HG03025 (cell line): ENCODE measurements around the gene PLPP4.

Source experiments
- ATAC-seq: cut with Tn5 transposase; IDR thresholded peaks from one replicate; pipeline ENCODE4 v1.9.1; 2021; ENCODE audit warnings: mild to moderate bottlenecking, moderate library complexity; ENCODE audit not compliant: unreplicated experiment, low FRiP score

PLPP4 gene

GRCh38 chr10:120562956-120563355 is 105.9 kb downstream of the PLPP4 start:
- no peak for ATAC-seq

- ATAC-seq, result no peak
Observed at GRCh38 chr10:120570418-120570817, 113.4 kb downstream of the PLPP4 start.

GRCh38 chr10:120571266-120571665 is 114.2 kb downstream of the PLPP4 start:
- no peak for ATAC-seq

- no peak for ATAC-seq
Observed at GRCh38 chr10:120572307-120572706, 115.3 kb downstream of the PLPP4 start.

- no peak for ATAC-seq
Observed at GRCh38 chr10:120573355-120573754, 116.3 kb downstream of the PLPP4 start.

- no peak for ATAC-seq
Observed at GRCh38 chr10:120574981-120575380, 118.0 kb downstream of the PLPP4 start.

- no peak for ATAC-seq
Observed at GRCh38 chr10:120575411-120575810, 118.4 kb downstream of the PLPP4 start.

GRCh38 chr10:120578134-120578533 is 121.1 kb downstream of the PLPP4 start:
- no peak for ATAC-seq

GRCh38 chr10:120578890-120579289 is 121.9 kb downstream of the PLPP4 start:
- no peak for ATAC-seq

- no peak for ATAC-seq
Observed at GRCh38 chr10:120580918-120581895, 124.2 kb downstream of the PLPP4 start.

GRCh38 chr10:120582753-120583152 is 125.7 kb downstream of the PLPP4 start:
- ATAC-seq, result no peak

GRCh38 chr10:120583424-120584108 is 126.5 kb downstream of the PLPP4 start:
- no peak for ATAC-seq

GRCh38 chr10:120584786-120585185 is 127.8 kb downstream of the PLPP4 start:
- ATAC-seq, result no peak

GRCh38 chr10:120586471-120586872 is 129.4 kb downstream of the PLPP4 start:
- no peak for ATAC-seq

- no peak for ATAC-seq
Observed at GRCh38 chr10:120587061-120587460, 130.0 kb downstream of the PLPP4 start.

- no peak for ATAC-seq
Observed at GRCh38 chr10:120588311-120588710, 131.3 kb downstream of the PLPP4 start.

GRCh38 chr10:120593693-120594092 is 136.7 kb downstream of the PLPP4 start:
- ATAC-seq, result no peak

GRCh38 chr10:120597902-120598301 is 140.9 kb downstream of the PLPP4 start:
- no peak for ATAC-seq

GRCh38 chr10:120598386-120598785 is 141.4 kb downstream of the PLPP4 start:
- no peak for ATAC-seq

- no peak for ATAC-seq
Observed at GRCh38 chr10:120599200-120599724, 142.2 kb downstream of the PLPP4 start.

GRCh38 chr10:120600871-120601649 is 144.0 kb downstream of the PLPP4 start:
- no peak for ATAC-seq
